ENCODE data around the gene PEX6.

PEX6 gene

DNA sequence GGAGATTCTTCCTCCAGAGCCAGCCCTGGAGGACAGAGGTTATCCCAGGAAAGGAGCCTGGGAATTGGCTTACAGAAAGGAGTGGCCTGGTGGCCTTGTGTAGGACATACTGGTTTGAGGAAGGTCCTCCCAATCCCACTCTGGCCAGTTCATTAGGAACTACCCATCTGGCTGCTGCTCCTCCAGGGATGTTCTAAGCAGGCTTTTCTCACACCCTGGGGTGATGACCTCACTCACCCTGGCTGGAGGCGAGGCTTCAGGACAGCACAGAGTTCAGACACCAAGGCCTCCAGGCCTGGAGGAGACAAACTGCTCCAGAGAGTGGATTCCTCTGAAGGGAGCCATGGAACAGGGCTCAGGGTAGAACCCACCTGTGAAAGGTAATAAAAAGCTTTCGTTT lies 9.6 kb downstream of the PEX6 start:
- no peaks in the 10 kb centered on the region for H3K27me3 ChIP-seq (ENCODE audit: insufficient read depth, low read length, poor library complexity, severe bottlenecking)
- no peak overlapping the region for H2AFZ ChIP-seq (ENCODE audit: low read length)
- no peaks in the 10 kb centered on the region for H3K36me3 ChIP-seq (ENCODE audit: insufficient read depth, low read length)
- H3K9ac ChIP-seq (ENCODE audit: low read depth, low read length, poor library complexity, severe bottlenecking): no peak overlapping the region
- H3K4me2 ChIP-seq (ENCODE audit: low read depth, low read length, poor library complexity, severe bottlenecking): no peak overlapping the region
- no peaks in the 10 kb centered on the region for H3K9me2 ChIP-seq (replicated peaks; ENCODE audit: low read depth, low read length)
- no peaks in the 10 kb centered on the region for H3K9me3 ChIP-seq (ENCODE audit: insufficient read depth, low read depth, low read length)
- H4K20me1 ChIP-seq (ENCODE audit: insufficient read depth, low read length, poor library complexity, severe bottlenecking): no peaks in the 10 kb centered on the region
- H3K4me3 ChIP-seq (ENCODE audit: low read length, poor library complexity, severe bottlenecking): no peak overlapping the region
- no peaks in the 10 kb centered on the region for H3K4me1 ChIP-seq (ENCODE audit: insufficient read depth, low read length, poor library complexity, severe bottlenecking)
- H3K79me2 ChIP-seq (ENCODE audit: insufficient read depth, low read length): no peaks in the 10 kb centered on the region
- TF ChIP-seq EZH2phosphoT487 (IDR thresholded peaks at IDR 0.05; ENCODE audit: borderline replicate concordance): no peak
- TF ChIP-seq, protein P1, sequence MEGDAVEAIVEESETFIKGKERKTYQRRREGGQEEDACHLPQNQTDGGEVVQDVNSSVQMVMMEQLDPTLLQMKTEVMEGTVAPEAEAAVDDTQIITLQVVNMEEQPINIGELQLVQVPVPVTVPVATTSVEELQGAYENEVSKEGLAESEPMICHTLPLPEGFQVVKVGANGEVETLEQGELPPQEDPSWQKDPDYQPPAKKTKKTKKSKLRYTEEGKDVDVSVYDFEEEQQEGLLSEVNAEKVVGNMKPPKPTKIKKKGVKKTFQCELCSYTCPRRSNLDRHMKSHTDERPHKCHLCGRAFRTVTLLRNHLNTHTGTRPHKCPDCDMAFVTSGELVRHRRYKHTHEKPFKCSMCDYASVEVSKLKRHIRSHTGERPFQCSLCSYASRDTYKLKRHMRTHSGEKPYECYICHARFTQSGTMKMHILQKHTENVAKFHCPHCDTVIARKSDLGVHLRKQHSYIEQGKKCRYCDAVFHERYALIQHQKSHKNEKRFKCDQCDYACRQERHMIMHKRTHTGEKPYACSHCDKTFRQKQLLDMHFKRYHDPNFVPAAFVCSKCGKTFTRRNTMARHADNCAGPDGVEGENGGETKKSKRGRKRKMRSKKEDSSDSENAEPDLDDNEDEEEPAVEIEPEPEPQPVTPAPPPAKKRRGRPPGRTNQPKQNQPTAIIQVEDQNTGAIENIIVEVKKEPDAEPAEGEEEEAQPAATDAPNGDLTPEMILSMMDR (conservative IDR thresholded peaks at IDR 0.05; ENCODE audit: low read length): no peak
- H3F3A ChIP-seq (ENCODE audit: low read depth): no peaks in the 10 kb centered on the region

DNA sequence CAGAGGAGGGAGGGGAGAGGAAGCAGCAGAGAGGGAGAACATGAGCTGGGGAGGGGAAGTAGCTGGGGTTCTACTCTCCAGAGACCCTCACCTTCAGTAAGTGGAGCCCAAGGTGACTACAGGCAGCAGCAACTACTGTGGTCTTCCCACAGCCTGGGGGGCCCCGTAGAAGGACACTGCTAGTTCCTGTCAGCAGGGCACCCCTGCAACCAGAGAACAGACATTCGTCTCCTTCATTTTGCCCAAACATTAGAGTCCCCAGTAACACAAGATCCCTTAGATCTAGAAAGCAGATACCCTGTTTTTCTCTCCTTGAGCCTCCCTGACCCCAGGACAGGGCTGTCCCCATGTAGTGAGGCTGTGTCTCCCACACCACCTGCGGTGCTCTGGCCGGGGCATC lies 10.2 kb downstream of the PEX6 start:
- H3F3A ChIP-seq (ENCODE audit: low read depth): no peaks in the 10 kb centered on the region
- H3K4me3 ChIP-seq (ENCODE audit: low read length, poor library complexity, severe bottlenecking): no peak overlapping the region
- TF ChIP-seq, protein P1 (conservative IDR thresholded peaks at IDR 0.05; ENCODE audit: low read length): no peak
- no peak for TF ChIP-seq EZH2phosphoT487 (IDR thresholded peaks at IDR 0.05; ENCODE audit: borderline replicate concordance)
- H4K20me1 ChIP-seq (ENCODE audit: insufficient read depth, low read length, poor library complexity, severe bottlenecking): no peaks in the 10 kb centered on the region
- H3K4me1 ChIP-seq (ENCODE audit: insufficient read depth, low read length, poor library complexity, severe bottlenecking): no peaks in the 10 kb centered on the region
- no peaks in the 10 kb centered on the region for H3K27me3 ChIP-seq (ENCODE audit: insufficient read depth, low read length, poor library complexity, severe bottlenecking)
- no peaks in the 10 kb centered on the region for H3K9me2 ChIP-seq (replicated peaks; ENCODE audit: low read depth, low read length)
- H3K9me3 ChIP-seq (ENCODE audit: insufficient read depth, low read depth, low read length): no peaks in the 10 kb centered on the region
- H3K4me2 ChIP-seq (ENCODE audit: low read depth, low read length, poor library complexity, severe bottlenecking): no peak overlapping the region
- H3K36me3 ChIP-seq (ENCODE audit: insufficient read depth, low read length): no peaks in the 10 kb centered on the region
- H2AFZ ChIP-seq (ENCODE audit: low read length): no peak overlapping the region
- no peak overlapping the region for H3K9ac ChIP-seq (ENCODE audit: low read depth, low read length, poor library complexity, severe bottlenecking)
- no peaks in the 10 kb centered on the region for H3K79me2 ChIP-seq (ENCODE audit: insufficient read depth, low read length)

DNA sequence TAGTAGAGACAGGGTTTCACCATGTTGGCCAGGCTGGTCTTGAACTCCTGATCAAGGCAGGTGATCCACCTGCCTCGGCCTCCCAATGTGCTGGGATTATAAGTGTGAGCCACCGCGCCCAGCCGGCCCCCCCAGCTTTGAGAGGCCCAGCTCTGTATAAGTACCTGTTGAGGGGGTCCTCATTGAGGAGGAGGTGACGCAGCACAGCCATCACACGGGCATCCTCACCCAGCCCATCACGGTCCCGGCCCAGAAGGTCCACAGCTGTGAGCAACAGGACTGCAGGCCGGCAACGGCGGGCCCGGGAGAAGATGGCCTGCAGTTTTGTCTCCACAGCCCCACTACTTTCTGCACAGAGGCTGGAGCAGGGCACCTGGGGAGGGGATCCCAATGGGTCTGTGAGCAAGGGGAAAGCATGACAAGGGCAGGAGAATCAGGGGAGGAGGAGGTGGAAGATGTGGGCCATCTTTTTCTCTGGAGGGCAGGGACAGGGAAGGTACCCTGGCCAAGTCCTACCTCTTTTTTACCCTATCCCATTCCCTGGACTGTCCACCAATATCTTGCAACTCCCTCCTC lies 10.8 kb downstream of the PEX6 start:
- H3K79me2 ChIP-seq (ENCODE audit: insufficient read depth, low read length): no peaks in the 10 kb centered on the region
- no peaks in the 10 kb centered on the region for H3K4me1 ChIP-seq (ENCODE audit: insufficient read depth, low read length, poor library complexity, severe bottlenecking)
- H3K4me2 ChIP-seq (ENCODE audit: low read depth, low read length, poor library complexity, severe bottlenecking): no peak overlapping the region
- H3K36me3 ChIP-seq (ENCODE audit: insufficient read depth, low read length): no peaks in the 10 kb centered on the region
- H3K9ac ChIP-seq (ENCODE audit: low read depth, low read length, poor library complexity, severe bottlenecking): no peak overlapping the region
- no peak overlapping the region for H3K4me3 ChIP-seq (ENCODE audit: low read length, poor library complexity, severe bottlenecking)
- no peaks in the 10 kb centered on the region for H4K20me1 ChIP-seq (ENCODE audit: insufficient read depth, low read length, poor library complexity, severe bottlenecking)
- H3K27me3 ChIP-seq (ENCODE audit: insufficient read depth, low read length, poor library complexity, severe bottlenecking): no peaks in the 10 kb centered on the region
- H3F3A ChIP-seq (ENCODE audit: low read depth): no peaks in the 10 kb centered on the region
- H2AFZ ChIP-seq (ENCODE audit: low read length): no peak overlapping the region
- no peaks in the 10 kb centered on the region for H3K9me2 ChIP-seq (replicated peaks; ENCODE audit: low read depth, low read length)
- TF ChIP-seq, protein P1 (conservative IDR thresholded peaks at IDR 0.05; ENCODE audit: low read length): no peak
- TF ChIP-seq EZH2phosphoT487 (IDR thresholded peaks at IDR 0.05; ENCODE audit: borderline replicate concordance): no peak
- H3K9me3 ChIP-seq (ENCODE audit: insufficient read depth, low read depth, low read length): no peaks in the 10 kb centered on the region

Data from Loucy (cell line).